HepG2 (cell line): ENCODE results near the gene EXOC7. TPM values are rescaled to one million over a fixed set of nuclear protein-coding genes. Genes with fewer than 3 reads are reported as not detected.
A peak's percentile ranks its signal among the peaks of the same experiment; 100 is the strongest.

Experiments used
- RXRA ChIP-seq: sonication (generic); formaldehyde crosslinking; IDR thresholded peaks from 2 replicates; pipeline ENCODE4 v1.5.1; 2020; ENCODE audit warnings: missing genetic modification reagents
- TP53 ChIP-seq: sonication (generic); formaldehyde crosslinking; conservative IDR thresholded peaks from 2 replicates; pipeline ENCODE4 v1.4.0; 2020; ENCODE audit warnings: missing genetic modification reagents
- ZFP36L1 ChIP-seq: sonication (generic); formaldehyde crosslinking; IDR thresholded peaks from 2 replicates; pipeline ENCODE4 v1.8.0; 2022; ENCODE audit warnings: mild to moderate bottlenecking, missing genetic modification reagents, moderate library complexity
- ZFP62 ChIP-seq: sonication (generic); formaldehyde crosslinking; IDR thresholded peaks from 2 replicates; pipeline ENCODE4 v1.4.0; 2020; ENCODE audit warnings: missing genetic modification reagents
- ZFYVE20 ChIP-seq: sonication (generic); formaldehyde crosslinking; IDR thresholded peaks from 2 replicates; pipeline ENCODE4 v1.8.0; 2023; ENCODE audit warnings: low read depth, mild to moderate bottlenecking, moderate library complexity, missing genetic modification reagents, borderline replicate concordance
- ZNF326 ChIP-seq: sonication (generic); formaldehyde crosslinking; IDR thresholded peaks from 2 replicates; pipeline ENCODE4 v1.4.0; 2020; ENCODE audit warnings: missing genetic modification reagents, borderline replicate concordance
- ZSCAN12 ChIP-seq: sonication (generic); formaldehyde crosslinking; IDR thresholded peaks from 2 replicates; pipeline ENCODE4 v1.9.0; 2021; ENCODE audit warnings: mild to moderate bottlenecking, missing genetic modification reagents
- polyA plus RNA-seq, 8 experiments: library from polyadenylated mRNA; depleted of rRNA in 3 of 8; stranded (reverse) in 7 of 8; unstranded in 1 of 8; fragments of >200 nt; fragmentation: Illumina TruSeq in 4 of 8; extraction: Trizol in 4 of 8; gene quantifications; 2 replicates each; pipeline versions ENCODE4 v1.2.1 to v1.2.3, GENCODE V29; 2011 to 2016; ENCODE audit warnings: low read depth in 4 of 8, missing spikeins in 1 of 8, mixed read lengths in 1 of 8; ENCODE audit not compliant: insufficient read depth in 1 of 8
- total RNA-seq, 5 experiments: library from RNA; depleted of rRNA; stranded (reverse); fragments of >200 nt; fragmentation: Illumina TruSeq; extraction: Trizol; gene quantifications; 2 replicates each; pipeline ENCODE4 v1.2.3, GENCODE V29; 2016; ENCODE audit warnings: low read depth in 1 of 5
- TF ChIP-seq, protein P1 (sequence below): IDR thresholded peaks from 2 replicates; pipeline ENCODE4 v1.6.1; 2012; ENCODE audit warnings: low read length, improper control_type of control experiment
- TF ChIP-seq, protein P2 (sequence below): sonication (generic); formaldehyde crosslinking; IDR thresholded peaks from 2 replicates; pipeline ENCODE4 v1.4.0; 2020; ENCODE audit warnings: missing genetic modification reagents
- TF ChIP-seq, protein P3 (sequence below): sonication (generic); formaldehyde crosslinking; IDR thresholded peaks from 2 replicates; pipeline ENCODE4 v1.4.0; 2020; ENCODE audit warnings: mild to moderate bottlenecking, missing genetic modification reagents
- TF ChIP-seq, protein P4 (sequence below): sonication (generic); formaldehyde crosslinking; IDR thresholded peaks from 2 replicates; pipeline ENCODE4 v1.4.0; 2020; ENCODE audit warnings: missing genetic modification reagents, borderline replicate concordance
- TF ChIP-seq, protein P5 (sequence below): sonication (generic); formaldehyde crosslinking; IDR thresholded peaks from 2 replicates; pipeline ENCODE4 v1.5.0; 2020; ENCODE audit warnings: mild to moderate bottlenecking, missing genetic modification reagents
- TF ChIP-seq, protein P6 (sequence below): sonication (generic); formaldehyde crosslinking; IDR thresholded peaks from 2 replicates; pipeline ENCODE4 v1.4.0; 2020; ENCODE audit warnings: missing genetic modification reagents, borderline replicate concordance

EXOC7 gene
- total and polyA plus RNA-seq, 2 of the 13 experiments (the other 11 are each of a cell fraction or from before 2014, with no cell fraction given), result 86.9 to 116 TPM

DNA sequence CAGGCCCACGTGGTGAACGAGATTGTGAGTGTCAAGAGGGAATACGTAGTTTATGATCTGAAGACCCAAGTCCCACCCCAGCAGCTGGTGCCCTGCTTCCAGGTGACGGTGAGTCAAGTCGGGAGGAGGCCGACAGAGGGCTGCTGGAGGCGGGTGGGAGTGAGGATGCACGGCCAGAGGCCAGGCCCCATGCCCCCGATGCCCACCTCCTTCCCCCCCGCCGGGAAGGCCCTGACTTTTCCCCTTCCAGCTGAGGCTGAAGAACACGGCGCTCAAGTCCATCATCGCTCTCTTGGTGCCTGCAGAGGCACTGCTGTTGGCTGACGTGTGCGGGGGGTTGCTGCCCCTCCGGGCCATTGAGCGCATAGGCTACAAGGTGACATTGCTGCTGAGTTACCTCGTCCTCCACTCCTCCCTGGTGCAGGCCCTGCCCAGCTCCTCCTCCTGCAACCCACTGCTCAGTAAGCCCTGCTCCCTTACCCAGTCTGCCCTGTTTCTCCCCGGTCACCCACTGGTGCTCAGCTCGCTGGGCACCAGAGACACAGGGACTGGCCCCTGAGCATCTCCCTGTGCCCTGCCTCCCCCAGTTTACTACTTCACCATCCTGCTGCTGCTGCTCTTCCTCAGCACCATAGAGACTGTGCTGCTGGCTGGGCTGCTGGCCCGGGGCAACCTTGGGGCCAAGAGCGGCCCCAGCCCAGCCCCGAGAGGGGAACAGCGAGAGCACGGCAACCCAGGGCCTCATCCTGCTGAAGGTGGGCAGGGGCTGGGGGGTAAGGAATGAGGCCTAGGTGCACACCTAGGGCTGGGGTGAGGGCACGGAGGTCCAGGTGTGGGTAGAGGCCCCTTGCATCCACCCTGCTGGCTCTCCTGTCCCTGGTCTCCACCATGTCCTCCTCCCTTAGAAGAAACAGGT, 22.0 kb downstream of the EXOC7 start (continued):
- TF ChIP-seq, protein P1, sequence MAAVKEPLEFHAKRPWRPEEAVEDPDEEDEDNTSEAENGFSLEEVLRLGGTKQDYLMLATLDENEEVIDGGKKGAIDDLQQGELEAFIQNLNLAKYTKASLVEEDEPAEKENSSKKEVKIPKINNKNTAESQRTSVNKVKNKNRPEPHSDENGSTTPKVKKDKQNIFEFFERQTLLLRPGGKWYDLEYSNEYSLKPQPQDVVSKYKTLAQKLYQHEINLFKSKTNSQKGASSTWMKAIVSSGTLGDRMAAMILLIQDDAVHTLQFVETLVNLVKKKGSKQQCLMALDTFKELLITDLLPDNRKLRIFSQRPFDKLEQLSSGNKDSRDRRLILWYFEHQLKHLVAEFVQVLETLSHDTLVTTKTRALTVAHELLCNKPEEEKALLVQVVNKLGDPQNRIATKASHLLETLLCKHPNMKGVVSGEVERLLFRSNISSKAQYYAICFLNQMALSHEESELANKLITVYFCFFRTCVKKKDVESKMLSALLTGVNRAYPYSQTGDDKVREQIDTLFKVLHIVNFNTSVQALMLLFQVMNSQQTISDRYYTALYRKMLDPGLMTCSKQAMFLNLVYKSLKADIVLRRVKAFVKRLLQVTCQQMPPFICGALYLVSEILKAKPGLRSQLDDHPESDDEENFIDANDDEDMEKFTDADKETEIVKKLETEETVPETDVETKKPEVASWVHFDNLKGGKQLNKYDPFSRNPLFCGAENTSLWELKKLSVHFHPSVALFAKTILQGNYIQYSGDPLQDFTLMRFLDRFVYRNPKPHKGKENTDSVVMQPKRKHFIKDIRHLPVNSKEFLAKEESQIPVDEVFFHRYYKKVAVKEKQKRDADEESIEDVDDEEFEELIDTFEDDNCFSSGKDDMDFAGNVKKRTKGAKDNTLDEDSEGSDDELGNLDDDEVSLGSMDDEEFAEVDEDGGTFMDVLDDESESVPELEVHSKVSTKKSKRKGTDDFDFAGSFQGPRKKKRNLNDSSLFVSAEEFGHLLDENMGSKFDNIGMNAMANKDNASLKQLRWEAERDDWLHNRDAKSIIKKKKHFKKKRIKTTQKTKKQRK, result no peak
- TF ChIP-seq ZFYVE20 (no peak), ZNF326 (CRISPR knock-in tag) (0 out of 2 replicates have a peak, but pooled peaks have one; percentile 33), ZSCAN12 (CRISPR knock-in tag) (no peak), ZFP36L1 (CRISPR knock-in tag) (no peak), ZFP62 (CRISPR knock-in tag) (no peak), TP53 (CRISPR knock-in tag) (no peak), RXRA (no peak)
- TF ChIP-seq, protein P2, sequence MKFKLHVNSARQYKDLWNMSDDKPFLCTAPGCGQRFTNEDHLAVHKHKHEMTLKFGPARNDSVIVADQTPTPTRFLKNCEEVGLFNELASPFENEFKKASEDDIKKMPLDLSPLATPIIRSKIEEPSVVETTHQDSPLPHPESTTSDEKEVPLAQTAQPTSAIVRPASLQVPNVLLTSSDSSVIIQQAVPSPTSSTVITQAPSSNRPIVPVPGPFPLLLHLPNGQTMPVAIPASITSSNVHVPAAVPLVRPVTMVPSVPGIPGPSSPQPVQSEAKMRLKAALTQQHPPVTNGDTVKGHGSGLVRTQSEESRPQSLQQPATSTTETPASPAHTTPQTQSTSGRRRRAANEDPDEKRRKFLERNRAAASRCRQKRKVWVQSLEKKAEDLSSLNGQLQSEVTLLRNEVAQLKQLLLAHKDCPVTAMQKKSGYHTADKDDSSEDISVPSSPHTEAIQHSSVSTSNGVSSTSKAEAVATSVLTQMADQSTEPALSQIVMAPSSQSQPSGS (CRISPR knock-in tag), result no peak
- TF ChIP-seq, protein P3, sequence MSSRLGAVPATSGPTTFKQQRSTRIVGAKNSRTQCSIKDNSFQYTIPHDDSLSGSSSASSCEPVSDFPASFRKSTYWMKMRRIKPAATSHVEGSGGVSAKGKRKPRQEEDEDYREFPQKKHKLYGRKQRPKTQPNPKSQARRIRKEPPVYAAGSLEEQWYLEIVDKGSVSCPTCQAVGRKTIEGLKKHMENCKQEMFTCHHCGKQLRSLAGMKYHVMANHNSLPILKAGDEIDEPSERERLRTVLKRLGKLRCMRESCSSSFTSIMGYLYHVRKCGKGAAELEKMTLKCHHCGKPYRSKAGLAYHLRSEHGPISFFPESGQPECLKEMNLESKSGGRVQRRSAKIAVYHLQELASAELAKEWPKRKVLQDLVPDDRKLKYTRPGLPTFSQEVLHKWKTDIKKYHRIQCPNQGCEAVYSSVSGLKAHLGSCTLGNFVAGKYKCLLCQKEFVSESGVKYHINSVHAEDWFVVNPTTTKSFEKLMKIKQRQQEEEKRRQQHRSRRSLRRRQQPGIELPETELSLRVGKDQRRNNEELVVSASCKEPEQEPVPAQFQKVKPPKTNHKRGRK (CRISPR knock-in tag), result no peak
- TF ChIP-seq, protein P4, sequence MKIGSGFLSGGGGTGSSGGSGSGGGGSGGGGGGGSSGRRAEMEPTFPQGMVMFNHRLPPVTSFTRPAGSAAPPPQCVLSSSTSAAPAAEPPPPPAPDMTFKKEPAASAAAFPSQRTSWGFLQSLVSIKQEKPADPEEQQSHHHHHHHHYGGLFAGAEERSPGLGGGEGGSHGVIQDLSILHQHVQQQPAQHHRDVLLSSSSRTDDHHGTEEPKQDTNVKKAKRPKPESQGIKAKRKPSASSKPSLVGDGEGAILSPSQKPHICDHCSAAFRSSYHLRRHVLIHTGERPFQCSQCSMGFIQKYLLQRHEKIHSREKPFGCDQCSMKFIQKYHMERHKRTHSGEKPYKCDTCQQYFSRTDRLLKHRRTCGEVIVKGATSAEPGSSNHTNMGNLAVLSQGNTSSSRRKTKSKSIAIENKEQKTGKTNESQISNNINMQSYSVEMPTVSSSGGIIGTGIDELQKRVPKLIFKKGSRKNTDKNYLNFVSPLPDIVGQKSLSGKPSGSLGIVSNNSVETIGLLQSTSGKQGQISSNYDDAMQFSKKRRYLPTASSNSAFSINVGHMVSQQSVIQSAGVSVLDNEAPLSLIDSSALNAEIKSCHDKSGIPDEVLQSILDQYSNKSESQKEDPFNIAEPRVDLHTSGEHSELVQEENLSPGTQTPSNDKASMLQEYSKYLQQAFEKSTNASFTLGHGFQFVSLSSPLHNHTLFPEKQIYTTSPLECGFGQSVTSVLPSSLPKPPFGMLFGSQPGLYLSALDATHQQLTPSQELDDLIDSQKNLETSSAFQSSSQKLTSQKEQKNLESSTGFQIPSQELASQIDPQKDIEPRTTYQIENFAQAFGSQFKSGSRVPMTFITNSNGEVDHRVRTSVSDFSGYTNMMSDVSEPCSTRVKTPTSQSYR (CRISPR knock-in tag), result no peak
- TF ChIP-seq, protein P5, sequence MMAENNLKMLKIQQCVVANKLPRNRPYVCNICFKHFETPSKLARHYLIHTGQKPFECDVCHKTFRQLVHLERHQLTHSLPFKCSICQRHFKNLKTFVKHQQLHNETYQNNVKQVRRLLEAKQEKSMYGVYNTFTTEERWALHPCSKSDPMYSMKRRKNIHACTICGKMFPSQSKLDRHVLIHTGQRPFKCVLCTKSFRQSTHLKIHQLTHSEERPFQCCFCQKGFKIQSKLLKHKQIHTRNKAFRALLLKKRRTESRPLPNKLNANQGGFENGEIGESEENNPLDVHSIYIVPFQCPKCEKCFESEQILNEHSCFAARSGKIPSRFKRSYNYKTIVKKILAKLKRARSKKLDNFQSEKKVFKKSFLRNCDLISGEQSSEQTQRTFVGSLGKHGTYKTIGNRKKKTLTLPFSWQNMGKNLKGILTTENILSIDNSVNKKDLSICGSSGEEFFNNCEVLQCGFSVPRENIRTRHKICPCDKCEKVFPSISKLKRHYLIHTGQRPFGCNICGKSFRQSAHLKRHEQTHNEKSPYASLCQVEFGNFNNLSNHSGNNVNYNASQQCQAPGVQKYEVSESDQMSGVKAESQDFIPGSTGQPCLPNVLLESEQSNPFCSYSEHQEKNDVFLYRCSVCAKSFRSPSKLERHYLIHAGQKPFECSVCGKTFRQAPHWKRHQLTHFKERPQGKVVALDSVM (CRISPR knock-in tag), result no peak
- TF ChIP-seq, protein P6, sequence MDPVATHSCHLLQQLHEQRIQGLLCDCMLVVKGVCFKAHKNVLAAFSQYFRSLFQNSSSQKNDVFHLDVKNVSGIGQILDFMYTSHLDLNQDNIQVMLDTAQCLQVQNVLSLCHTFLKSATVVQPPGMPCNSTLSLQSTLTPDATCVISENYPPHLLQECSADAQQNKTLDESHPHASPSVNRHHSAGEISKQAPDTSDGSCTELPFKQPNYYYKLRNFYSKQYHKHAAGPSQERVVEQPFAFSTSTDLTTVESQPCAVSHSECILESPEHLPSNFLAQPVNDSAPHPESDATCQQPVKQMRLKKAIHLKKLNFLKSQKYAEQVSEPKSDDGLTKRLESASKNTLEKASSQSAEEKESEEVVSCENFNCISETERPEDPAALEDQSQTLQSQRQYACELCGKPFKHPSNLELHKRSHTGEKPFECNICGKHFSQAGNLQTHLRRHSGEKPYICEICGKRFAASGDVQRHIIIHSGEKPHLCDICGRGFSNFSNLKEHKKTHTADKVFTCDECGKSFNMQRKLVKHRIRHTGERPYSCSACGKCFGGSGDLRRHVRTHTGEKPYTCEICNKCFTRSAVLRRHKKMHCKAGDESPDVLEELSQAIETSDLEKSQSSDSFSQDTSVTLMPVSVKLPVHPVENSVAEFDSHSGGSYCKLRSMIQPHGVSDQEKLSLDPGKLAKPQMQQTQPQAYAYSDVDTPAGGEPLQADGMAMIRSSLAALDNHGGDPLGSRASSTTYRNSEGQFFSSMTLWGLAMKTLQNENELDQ (CRISPR knock-in tag), result no peak
